ENCODE data around the gene CMTM6. TPM values are rescaled to one million over a fixed set of nuclear protein-coding genes. Genes with fewer than 3 reads are reported as not detected.

CMTM6 gene, protein sequence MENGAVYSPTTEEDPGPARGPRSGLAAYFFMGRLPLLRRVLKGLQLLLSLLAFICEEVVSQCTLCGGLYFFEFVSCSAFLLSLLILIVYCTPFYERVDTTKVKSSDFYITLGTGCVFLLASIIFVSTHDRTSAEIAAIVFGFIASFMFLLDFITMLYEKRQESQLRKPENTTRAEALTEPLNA
- total RNA-seq, result 10 to 100 TPM; 87.7 to 89.1 TPM

DNA sequence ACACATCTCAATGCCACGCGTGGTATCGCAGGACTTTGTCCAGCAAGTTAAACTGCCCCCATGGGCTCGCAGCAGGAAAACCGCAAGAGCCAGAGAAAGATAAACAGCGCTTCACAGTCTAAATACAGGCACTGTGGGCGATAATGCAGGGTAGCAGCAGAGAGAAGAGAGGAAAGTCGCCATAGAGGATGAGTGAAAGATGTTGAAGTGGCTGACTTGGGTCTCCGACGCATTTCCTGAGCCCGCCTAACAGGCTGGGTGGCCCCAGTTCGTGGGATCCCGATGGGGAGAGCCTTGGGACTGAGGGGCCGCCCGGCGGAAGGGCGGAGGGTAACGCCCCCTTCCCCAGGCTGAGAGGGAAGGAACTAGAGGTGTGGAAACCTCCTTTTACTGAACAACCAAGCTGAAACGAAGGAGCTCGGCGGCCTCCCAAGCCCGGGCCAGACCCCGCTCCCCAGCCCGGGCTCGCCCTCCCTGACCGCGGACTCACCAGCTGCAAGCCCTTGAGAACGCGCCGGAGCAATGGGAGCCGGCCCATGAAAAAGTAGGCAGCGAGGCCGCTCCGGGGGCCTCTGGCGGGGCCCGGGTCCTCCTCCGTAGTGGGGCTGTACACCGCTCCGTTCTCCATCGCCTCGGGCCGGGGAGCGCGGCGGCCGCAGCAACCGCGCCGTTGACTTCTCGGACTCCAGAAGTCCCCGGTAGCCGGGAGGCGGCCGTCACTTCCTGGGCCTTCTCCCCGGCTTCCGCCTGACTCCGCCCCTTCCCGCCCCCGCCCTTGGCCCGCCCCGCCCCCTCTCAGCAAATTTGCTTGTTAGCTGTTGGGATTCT is at the start of gene CMTM6:
Gene CMTM6 (minus strand): TSS at position 735 of the 828 bp plus-strand sequence. CDS start 107 bp downstream, at position 628.
- no peaks in the 10 kb centered on the region for H3K27me3 Mint-ChIP-seq
- ChIA-PET CTCF (interaction anchor here (0.7 to 1.3 kb wide), 3 partner anchors 58 to 130 kb away, joined by 3 to 7 read pairs (median 4); no protein-coding TSS in a partner anchor), POLR2A (interaction anchor here (0.6 to 2.1 kb wide), 7 partner anchors 14 to 273 kb away, joined by 3 to 6 read pairs (median 3); partner anchors contain the start of genes CMTM7 and DYNC1LI1)
- peak within 1 kb of the TSS; percentile 97 for H3K27ac Mint-ChIP-seq
- intact Hi-C loops (cut with micrococcal nuclease), result loop anchor here (1.0 to 5.0 kb wide), 4 partner anchors 35 to 326 kb away; partner anchors contain the start of genes CNOT10 and DYNC1LI1
- H3K36me3 Mint-ChIP-seq, result peaks cover 6% of the 10 kb centered on the region
- H3K4me1 Mint-ChIP-seq (ENCODE audit: low read depth), result peaks cover 32% of the 10 kb centered on the region
- H3K4me3 Mint-ChIP-seq, result peak within 1 kb of the TSS; percentile 100
- H3K9me3 Mint-ChIP-seq, result no peaks in the 10 kb centered on the region
- DNase-seq, result peak; percentile 84

DNA sequence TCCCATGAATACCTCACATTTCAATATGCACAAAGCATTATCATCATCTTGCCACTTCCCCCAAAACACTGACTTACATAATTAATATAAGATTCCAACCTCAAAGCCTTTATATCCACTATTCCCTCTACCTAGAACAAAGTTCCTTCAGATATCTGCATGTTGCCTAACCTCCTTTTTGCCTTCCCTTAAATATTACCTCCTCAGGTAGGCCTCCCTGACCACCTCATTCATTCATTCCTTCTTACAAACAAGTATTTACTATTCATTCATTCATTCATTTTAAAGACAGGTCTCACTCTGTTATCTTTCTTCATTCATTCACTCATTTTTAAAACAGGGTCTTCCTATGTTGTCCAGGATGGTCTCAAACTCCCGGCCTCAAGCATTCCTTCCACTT is 49.4 kb upstream of the CMTM6 start:
- Mint-ChIP-seq H3K9me3 (no peaks in the 10 kb centered on the region), H3K4me1 (ENCODE audit: low read depth) (peaks cover 35% of the 10 kb centered on the region), H3K27me3 (no peaks in the 10 kb centered on the region), H3K36me3 (peaks cover 2% of the 10 kb centered on the region), H3K27ac (no peak overlapping the region), H3K4me3 (no peak overlapping the region)
- intact Hi-C loops (cut with micrococcal nuclease), result no loop called here
- DNase-seq, result no peak
- ChIA-PET POLR2A (no interaction called here), CTCF (no interaction called here)

DNA sequence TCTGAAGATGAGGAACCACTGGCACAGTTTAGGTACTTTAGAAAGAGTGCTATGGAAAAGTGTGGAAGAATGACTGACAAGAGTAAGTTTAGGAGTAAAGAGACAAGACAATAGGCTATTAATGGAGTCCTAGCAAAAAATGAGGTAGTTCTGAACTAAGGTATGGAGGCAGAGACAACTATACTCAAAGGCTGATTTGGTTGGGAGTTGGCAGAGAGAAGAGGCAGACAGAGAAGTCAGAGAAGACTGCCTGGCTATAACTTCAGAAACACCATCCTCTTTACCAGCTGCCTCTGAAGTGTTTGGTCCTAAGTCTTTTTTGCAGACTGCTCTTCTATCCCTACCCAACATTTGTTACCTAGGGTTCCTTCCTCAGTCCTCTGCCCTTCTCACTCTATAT is 48.8 kb upstream of the CMTM6 start:
- ChIA-PET POLR2A (no interaction called here), CTCF (no interaction called here)
- H3K9me3 Mint-ChIP-seq, result no peaks in the 10 kb centered on the region
- H3K27me3 Mint-ChIP-seq, result no peaks in the 10 kb centered on the region
- intact Hi-C loops (cut with micrococcal nuclease), result no loop called here
- no peak overlapping the region for H3K4me3 Mint-ChIP-seq
- H3K4me1 Mint-ChIP-seq (ENCODE audit: low read depth), result peaks cover 31% of the 10 kb centered on the region
- no peak overlapping the region for H3K27ac Mint-ChIP-seq
- H3K36me3 Mint-ChIP-seq, result peaks cover 2% of the 10 kb centered on the region
- DNase-seq, result no peak

DNA sequence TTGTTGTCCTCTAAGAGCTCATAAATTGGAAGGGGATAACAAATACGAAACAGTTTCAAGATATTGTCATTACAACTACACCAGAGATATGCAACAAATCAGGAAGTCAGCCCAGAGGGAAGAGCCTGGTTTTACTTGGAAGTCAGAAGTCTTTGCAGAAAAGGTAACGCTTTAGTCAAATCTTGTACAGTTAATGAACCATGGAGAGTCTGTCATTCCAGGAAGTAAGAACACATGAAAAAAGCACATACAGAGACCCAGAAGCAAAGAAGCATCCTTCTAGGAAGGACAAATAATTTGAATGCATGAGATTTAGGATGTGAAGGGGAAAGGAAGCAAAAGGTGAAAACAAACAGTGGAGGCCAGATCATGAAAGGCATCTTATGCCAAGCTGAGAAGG is 48.4 kb upstream of the CMTM6 start:
- DNase-seq, result no peak
- Mint-ChIP-seq H3K36me3 (peaks cover 3% of the 10 kb centered on the region), H3K4me1 (ENCODE audit: low read depth) (peaks cover 27% of the 10 kb centered on the region), H3K27ac (no peak overlapping the region), H3K27me3 (no peaks in the 10 kb centered on the region), H3K4me3 (no peak overlapping the region), H3K9me3 (no peaks in the 10 kb centered on the region)
- ChIA-PET CTCF (no interaction called here), POLR2A (no interaction called here)
- intact Hi-C loops (cut with micrococcal nuclease), result no loop called here

DNA sequence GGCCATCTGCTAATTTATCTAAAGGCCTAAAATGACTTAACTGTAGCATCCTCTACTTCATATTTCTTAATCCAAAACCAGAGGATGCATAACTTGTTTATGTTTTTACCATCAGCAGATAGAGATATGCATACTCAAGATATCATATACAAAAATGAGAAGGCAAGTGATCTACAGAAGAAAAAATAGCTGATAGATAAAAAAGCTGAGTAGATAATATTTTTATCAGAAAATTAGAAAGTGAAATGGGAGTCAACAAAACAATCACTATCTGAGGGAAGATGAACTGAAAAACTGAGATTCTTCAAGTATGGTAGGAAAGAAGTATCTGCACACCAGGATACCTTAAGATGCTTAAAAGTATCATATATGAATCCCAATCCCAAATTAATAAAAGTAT is 42.7 kb upstream of the CMTM6 start:
- peaks cover 14% of the 10 kb centered on the region for H3K36me3 Mint-ChIP-seq
- CTCF ChIA-PET, result no interaction called here

DNA sequence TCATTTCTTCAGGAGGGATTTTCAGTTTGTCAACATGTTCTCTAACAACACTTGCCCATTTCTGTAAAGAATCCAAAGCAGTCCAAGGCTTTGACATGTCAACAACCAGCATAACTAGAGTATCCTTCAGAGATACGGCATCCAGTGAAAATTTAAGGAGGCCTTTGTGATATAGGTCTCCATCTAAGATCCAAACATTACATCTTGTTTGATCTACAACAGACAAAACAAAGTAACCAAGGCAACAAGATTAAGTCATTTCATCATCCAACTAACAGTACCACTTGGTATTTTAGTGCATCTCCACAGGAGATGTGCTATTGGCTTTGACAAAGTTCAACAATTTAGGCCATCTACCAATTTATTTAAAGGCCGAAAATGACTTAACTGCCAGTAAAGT is 42.2 kb upstream of the CMTM6 start:
- peaks cover 14% of the 10 kb centered on the region for H3K4me1 Mint-ChIP-seq (ENCODE audit: low read depth)
- intact Hi-C loops (cut with micrococcal nuclease), result no loop called here
- ChIA-PET CTCF (no interaction called here), POLR2A (no interaction called here)
- H3K27ac Mint-ChIP-seq, result peak overlapping the region; percentile 6
- peaks cover 14% of the 10 kb centered on the region for H3K36me3 Mint-ChIP-seq
- no peak for DNase-seq
- no peaks in the 10 kb centered on the region for H3K27me3 Mint-ChIP-seq
- no peaks in the 10 kb centered on the region for H3K9me3 Mint-ChIP-seq
- no peak overlapping the region for H3K4me3 Mint-ChIP-seq

More for the DNA sequence above, 42.7 kb upstream of the CMTM6 start:
- peaks cover 14% of the 10 kb centered on the region for H3K4me1 Mint-ChIP-seq (ENCODE audit: low read depth)
- no peak for DNase-seq
- intact Hi-C loops (cut with micrococcal nuclease), result no loop called here
- no peak overlapping the region for H3K4me3 Mint-ChIP-seq
- H3K9me3 Mint-ChIP-seq, result no peaks in the 10 kb centered on the region
- POLR2A ChIA-PET, result no interaction called here
- no peak overlapping the region for H3K27ac Mint-ChIP-seq
- H3K27me3 Mint-ChIP-seq, result no peaks in the 10 kb centered on the region

DNA sequence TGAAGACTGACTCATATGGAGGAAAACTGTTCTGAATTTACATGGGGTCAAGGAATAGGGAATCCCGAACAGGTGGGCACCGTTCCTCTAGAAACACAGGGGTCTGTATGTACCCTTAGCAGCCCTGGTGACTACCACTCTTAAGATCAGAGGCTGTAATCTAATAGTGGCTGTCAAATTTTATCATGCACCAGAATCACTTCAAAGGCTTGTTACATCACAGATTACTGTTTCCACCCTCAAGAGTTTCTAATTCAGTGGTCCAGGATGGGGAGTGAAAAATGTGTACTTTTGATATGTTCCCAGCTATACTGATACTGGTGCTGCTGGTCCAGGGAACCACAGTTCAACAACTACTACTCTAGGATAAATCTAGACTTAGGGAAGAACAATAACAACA is 40.2 kb upstream of the CMTM6 start:
- DNase-seq, result no peak
- no peak overlapping the region for H3K27ac Mint-ChIP-seq
- intact Hi-C loops (cut with micrococcal nuclease), result no loop called here
- ChIA-PET POLR2A (no interaction called here), CTCF (no interaction called here)
- no peaks in the 10 kb centered on the region for H3K9me3 Mint-ChIP-seq
- H3K4me1 Mint-ChIP-seq (ENCODE audit: low read depth), result peaks cover 10% of the 10 kb centered on the region
- peaks cover 17% of the 10 kb centered on the region for H3K36me3 Mint-ChIP-seq
- no peak overlapping the region for H3K4me3 Mint-ChIP-seq
- H3K27me3 Mint-ChIP-seq, result no peaks in the 10 kb centered on the region

DNA sequence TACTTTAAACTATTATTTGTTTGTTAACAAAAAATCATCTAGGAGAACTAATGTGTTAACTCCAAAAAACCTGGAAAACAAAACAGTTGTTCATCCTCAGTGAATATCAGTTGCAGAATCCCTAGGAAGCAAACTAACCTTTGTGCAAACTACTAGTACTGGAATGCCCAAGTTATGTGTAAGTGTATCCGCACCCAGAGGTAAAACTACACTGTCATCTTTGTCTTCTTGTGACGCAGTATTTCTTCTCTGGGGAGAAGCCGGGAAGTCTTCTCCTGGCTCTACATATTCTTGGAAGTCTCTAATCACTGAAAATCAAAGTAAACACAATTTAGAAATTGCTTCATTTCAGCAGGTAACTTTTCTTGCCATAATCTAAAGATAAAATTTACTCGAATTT is 38.2 kb upstream of the CMTM6 start:
- H3K9me3 Mint-ChIP-seq, result no peaks in the 10 kb centered on the region
- peaks cover 10% of the 10 kb centered on the region for H3K4me1 Mint-ChIP-seq (ENCODE audit: low read depth)
- DNase-seq, result no peak
- ChIA-PET POLR2A (no interaction called here), CTCF (no interaction called here)
- intact Hi-C loops (cut with micrococcal nuclease), result no loop called here
- no peak overlapping the region for H3K27ac Mint-ChIP-seq
- no peaks in the 10 kb centered on the region for H3K27me3 Mint-ChIP-seq
- H3K4me3 Mint-ChIP-seq, result no peak overlapping the region
- H3K36me3 Mint-ChIP-seq, result peaks cover 16% of the 10 kb centered on the region

DNA sequence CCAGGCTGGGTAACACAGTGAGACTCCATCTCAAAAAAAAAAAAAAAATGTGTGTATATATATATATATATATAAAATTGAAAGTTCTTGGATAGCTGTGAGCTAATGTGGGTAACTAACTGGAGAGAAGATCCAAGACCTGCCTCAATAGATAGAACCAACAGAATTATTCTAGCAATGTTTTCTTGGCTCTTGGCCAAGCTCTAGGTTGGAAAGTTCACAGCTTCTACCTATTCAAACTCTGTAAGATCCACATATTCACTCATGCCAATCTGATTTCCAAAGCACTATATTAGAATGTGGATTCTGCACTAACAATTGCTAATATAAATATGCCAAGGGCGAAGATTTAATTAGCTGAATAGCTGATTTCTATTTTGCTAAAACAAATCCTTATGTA is 29.8 kb upstream of the CMTM6 start:
- ChIA-PET POLR2A (no interaction called here), CTCF (no interaction called here)
- Mint-ChIP-seq H3K9me3 (no peaks in the 10 kb centered on the region), H3K27me3 (no peaks in the 10 kb centered on the region), H3K27ac (no peak overlapping the region), H3K4me1 (ENCODE audit: low read depth) (peaks cover 7% of the 10 kb centered on the region), H3K4me3 (no peak overlapping the region), H3K36me3 (peaks cover 18% of the 10 kb centered on the region)
- intact Hi-C loops (cut with micrococcal nuclease), result no loop called here
- DNase-seq, result no peak

DNA sequence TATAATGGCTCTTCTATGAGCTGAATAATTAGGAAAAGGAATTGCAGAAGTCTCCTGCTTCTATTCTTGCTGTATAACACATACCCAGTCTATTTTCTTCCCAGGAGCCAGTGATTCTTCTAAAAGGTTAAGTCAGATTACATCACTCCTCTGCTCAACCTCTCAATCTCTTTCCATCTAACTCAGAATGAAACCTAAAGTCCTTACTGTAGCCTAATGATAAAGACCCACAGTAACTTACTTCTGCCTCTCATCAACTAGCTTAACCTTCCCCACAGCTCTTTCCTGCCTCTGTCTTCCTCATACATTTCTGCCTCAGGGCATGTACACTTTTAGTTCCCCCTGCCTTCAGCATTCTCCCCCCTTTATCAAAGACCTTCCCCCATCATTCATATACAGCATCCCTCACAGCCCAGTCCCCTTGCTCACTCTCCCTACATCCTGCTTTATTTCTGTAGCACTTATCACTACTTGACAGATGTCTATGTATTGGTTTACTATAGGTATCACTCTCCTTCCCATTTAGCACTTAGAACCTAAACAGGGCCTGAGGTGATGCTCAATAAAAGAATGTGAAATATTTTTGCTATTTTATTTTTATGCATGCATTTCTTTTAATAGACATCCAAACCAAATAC is 28.5 kb upstream of the CMTM6 start:
- Mint-ChIP-seq H3K4me3 (no peak overlapping the region), H3K27me3 (no peaks in the 10 kb centered on the region), H3K27ac (peak overlapping the region; percentile 64), H3K9me3 (no peaks in the 10 kb centered on the region), H3K36me3 (peaks cover 26% of the 10 kb centered on the region), H3K4me1 (ENCODE audit: low read depth) (peaks cover 7% of the 10 kb centered on the region)
- intact Hi-C loops (cut with micrococcal nuclease), result no loop called here
- no peak for DNase-seq
- ChIA-PET CTCF (interaction anchor here (0.9 to 2.0 kb wide), 2 partner anchors 20 to 49 kb away, joined by 3 to 4 read pairs; no protein-coding TSS in a partner anchor), POLR2A (no interaction called here)

DNA sequence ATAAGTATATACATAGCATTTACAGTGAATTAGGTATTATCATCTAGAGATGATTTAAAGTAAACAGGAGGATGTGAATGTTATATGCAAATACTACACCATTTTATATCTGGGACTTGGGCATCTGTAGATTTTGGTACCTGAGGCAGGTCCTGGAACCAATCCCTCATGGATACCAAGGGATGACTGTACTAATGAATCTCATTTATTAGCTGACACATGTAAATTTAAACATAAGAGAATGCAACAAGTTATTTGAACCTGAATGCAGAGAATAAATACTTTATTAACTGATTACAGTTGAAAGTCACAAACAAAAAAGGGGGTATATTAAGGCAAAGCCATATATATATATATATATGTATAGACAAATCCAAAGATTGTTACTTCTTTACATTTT is 23.1 kb upstream of the CMTM6 start:
- no peaks in the 10 kb centered on the region for H3K9me3 Mint-ChIP-seq
- no peaks in the 10 kb centered on the region for H3K4me1 Mint-ChIP-seq (ENCODE audit: low read depth)
- no peak overlapping the region for H3K4me3 Mint-ChIP-seq
- no peak overlapping the region for H3K27ac Mint-ChIP-seq
- DNase-seq, result no peak
- no peaks in the 10 kb centered on the region for H3K27me3 Mint-ChIP-seq
- intact Hi-C loops (cut with micrococcal nuclease), result no loop called here
- ChIA-PET POLR2A (no interaction called here), CTCF (no interaction called here)
- H3K36me3 Mint-ChIP-seq, result peaks cover 24% of the 10 kb centered on the region

DNA sequence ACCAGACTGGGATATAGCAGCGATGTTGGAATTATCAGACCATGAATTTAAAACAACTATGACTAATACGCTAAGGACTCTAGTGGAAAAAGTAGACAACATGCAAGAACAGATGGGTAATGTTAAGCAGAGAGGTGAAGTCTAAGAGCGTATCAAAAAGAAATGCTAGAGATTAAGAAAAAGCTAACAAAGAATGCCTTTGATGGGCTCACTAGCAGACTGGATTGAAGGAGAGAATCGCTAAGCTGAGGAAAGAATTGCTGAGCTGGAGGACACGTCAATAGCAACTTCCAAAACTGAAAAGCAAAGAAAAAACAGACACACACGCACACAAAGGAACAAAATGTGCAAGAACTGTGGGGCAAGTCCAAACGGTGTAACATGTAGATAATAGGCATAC is 20.0 kb upstream of the CMTM6 start:
- intact Hi-C loops (cut with micrococcal nuclease), result no loop called here
- POLR2A ChIA-PET, result no interaction called here
- Mint-ChIP-seq H3K36me3 (peaks cover 15% of the 10 kb centered on the region), H3K27me3 (no peaks in the 10 kb centered on the region), H3K9me3 (no peaks in the 10 kb centered on the region), H3K4me1 (ENCODE audit: low read depth) (no peaks in the 10 kb centered on the region), H3K27ac (no peak overlapping the region), H3K4me3 (no peak overlapping the region)
- CTCF ChIA-PET, result no interaction called here
- no peak for DNase-seq

All from activated CD4-positive, alpha-beta memory T cell treated with anti-CD3 and anti-CD28 coated beads for 36 hours (primary cell).